ENCODE results near the gene SPPL3. TPM values are rescaled to one million over a fixed set of nuclear protein-coding genes. Genes with fewer than 3 reads are reported as not detected.
A peak's percentile ranks its signal among the peaks of the same experiment; 100 is the strongest.

Gene SPPL3
- total RNA-seq, 1 donor from 2014 or later = 26.8 TPM

DNA sequence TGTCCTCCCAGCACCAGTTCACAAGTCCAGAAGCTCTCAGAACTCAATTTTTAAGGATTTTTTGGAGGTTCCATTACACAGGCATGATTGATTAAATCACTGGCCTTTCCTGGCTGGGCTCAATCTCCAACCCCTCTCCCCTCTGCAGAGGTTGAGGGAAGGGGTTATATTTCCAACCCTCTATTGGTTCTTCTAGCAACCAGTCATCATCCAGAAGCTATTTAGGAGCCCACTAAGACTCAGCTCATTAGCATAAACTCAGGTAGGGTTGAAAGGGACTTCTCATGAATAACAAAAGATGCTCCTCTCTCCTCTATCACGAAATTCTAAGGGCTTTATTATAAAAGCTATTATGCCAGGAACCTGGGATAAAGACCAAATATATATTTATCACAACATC lies 41.5 kb downstream of the SPPL3 start:
- Histone ChIP-seq H3K4me1 (peaks cover 34% of the 10 kb centered on the region), H3K4me3 (no peak overlapping the region), H3K27me3 (ENCODE audit: low read depth) (no peaks in the 10 kb centered on the region), H3K9me3 (replicated peaks) (peaks cover 14% of the 10 kb centered on the region), H3K36me3 (peaks cover 1% of the 10 kb centered on the region), H3K27ac (replicated peaks) (no peak overlapping the region)
- intact Hi-C loops (cut with micrococcal nuclease) = no loop called here
- TF ChIP-seq, protein P1, sequence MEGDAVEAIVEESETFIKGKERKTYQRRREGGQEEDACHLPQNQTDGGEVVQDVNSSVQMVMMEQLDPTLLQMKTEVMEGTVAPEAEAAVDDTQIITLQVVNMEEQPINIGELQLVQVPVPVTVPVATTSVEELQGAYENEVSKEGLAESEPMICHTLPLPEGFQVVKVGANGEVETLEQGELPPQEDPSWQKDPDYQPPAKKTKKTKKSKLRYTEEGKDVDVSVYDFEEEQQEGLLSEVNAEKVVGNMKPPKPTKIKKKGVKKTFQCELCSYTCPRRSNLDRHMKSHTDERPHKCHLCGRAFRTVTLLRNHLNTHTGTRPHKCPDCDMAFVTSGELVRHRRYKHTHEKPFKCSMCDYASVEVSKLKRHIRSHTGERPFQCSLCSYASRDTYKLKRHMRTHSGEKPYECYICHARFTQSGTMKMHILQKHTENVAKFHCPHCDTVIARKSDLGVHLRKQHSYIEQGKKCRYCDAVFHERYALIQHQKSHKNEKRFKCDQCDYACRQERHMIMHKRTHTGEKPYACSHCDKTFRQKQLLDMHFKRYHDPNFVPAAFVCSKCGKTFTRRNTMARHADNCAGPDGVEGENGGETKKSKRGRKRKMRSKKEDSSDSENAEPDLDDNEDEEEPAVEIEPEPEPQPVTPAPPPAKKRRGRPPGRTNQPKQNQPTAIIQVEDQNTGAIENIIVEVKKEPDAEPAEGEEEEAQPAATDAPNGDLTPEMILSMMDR (IDR thresholded peaks at IDR 0.05; ENCODE audit: borderline replicate concordance) = no peak
- DNase-seq = no peak

DNA sequence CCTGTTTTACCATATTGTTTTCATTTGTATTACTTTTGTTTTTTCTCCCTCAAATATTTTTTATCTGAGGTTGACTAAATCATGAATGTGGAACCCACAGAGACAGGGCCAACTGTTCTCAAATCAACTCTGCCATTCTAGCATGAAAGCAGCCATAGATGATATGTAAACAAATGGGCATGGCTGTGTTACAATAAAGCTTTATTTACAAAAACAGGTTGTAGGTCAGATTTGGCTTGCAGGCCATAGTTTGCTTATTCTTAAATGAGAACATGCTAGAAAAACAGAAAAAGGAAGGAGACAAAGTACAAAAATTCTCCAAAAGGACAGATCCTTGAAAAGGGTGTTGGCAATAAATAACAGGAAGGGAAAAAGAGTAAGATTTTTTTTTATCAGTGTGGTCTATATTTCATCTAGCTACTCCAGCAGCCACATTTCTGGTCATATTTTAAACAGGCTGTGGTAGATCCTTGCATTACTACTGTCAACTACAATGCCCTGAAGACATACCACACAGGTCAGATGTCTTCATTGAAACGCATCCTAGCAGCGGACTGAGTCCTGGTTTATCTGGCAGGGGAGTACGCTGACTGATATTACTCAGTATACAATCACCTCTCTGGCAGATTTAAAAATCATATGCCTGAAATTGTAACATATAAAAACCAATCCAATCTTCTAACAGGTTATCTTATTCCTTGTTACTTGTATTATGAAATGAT lies 42.9 kb downstream of the SPPL3 start:
- intact Hi-C loops (cut with micrococcal nuclease) = no loop called here

DNA sequence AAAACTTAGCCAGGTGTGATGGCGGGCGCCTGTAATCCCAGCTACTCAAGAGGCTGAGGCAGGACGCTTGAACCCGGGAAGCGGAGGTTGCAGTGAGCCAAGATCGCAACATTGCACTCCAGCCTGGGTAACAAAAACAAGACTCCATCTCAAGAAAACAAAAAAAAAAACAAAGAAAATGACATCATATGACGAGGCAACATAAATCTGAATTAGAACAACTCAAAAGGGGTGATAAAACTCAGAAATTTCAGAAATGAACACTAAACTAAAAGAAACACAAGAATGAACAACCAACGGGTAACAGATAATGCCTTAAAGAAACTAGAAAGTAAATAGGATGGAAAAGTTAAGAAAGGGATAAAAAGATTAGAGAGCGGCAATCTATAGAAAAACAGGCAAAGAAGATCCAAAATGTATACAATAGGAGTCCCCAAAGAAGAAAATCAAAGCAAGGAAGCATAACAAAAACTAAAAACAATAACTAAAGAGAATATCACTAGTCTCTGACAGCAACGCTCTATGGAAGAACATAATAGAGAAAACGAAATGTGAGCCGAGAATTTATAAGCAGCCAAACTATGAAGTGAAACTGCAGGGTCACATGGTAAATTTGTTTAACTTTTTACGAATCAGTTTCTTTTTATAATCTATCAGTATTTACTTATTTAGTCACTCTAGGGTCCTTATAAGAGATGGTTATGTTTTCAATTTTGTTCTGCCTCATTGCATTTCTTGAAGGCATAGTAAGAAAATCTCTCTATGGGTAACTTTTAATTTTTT lies 45.7 kb downstream of the SPPL3 start:
- H3K9me3 ChIP-seq (replicated peaks) = peaks cover 14% of the 10 kb centered on the region
- H3K36me3 ChIP-seq = no peaks in the 10 kb centered on the region
- no peak overlapping the region for H3K4me3 ChIP-seq
- no peak overlapping the region for H3K27ac ChIP-seq (replicated peaks)
- H3K4me1 ChIP-seq = peaks cover 54% of the 10 kb centered on the region
- TF ChIP-seq, protein P1 (IDR thresholded peaks at IDR 0.05; ENCODE audit: borderline replicate concordance) = no peak
- DNase-seq = no peak
- no peaks in the 10 kb centered on the region for H3K27me3 ChIP-seq (ENCODE audit: low read depth)
- intact Hi-C loops (cut with micrococcal nuclease) = no loop called here

More for the DNA sequence above, 42.9 kb downstream of the SPPL3 start:
- Histone ChIP-seq H3K36me3 (no peaks in the 10 kb centered on the region), H3K27ac (replicated peaks) (no peak overlapping the region), H3K27me3 (ENCODE audit: low read depth) (no peaks in the 10 kb centered on the region), H3K4me3 (no peak overlapping the region), H3K9me3 (replicated peaks) (peaks cover 14% of the 10 kb centered on the region), H3K4me1 (peaks cover 48% of the 10 kb centered on the region)
- DNase-seq = no peak
- TF ChIP-seq, protein P1 (IDR thresholded peaks at IDR 0.05; ENCODE audit: borderline replicate concordance) = no peak

DNA sequence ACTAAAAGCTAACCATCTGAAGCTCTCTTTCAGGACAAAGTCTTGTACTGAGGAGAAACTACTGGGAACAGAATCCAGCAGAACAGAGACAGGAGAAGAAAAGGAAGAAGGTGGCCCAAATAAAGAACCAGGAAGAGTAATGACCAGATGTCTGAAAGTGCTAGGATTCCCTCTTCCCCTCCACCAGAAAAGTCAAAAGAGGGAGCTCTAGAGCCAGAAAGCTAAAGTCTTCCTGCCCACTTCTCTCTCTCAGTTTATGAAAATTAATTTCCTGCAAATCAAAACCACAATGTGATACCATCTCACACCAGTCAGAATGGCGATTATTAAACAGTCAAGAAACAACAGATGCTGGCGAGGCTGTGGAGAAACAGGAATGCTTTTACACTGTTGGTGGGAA lies 47.2 kb downstream of the SPPL3 start:
- Histone ChIP-seq H3K4me3 (no peak overlapping the region), H3K4me1 (peaks cover 57% of the 10 kb centered on the region), H3K36me3 (no peaks in the 10 kb centered on the region), H3K27me3 (ENCODE audit: low read depth) (no peaks in the 10 kb centered on the region), H3K9me3 (replicated peaks) (peaks cover 14% of the 10 kb centered on the region), H3K27ac (replicated peaks) (no peak overlapping the region)
- intact Hi-C loops (cut with micrococcal nuclease) = no loop called here
- TF ChIP-seq, protein P1 (IDR thresholded peaks at IDR 0.05; ENCODE audit: borderline replicate concordance) = peak; percentile 40
- DNase-seq = no peak

DNA sequence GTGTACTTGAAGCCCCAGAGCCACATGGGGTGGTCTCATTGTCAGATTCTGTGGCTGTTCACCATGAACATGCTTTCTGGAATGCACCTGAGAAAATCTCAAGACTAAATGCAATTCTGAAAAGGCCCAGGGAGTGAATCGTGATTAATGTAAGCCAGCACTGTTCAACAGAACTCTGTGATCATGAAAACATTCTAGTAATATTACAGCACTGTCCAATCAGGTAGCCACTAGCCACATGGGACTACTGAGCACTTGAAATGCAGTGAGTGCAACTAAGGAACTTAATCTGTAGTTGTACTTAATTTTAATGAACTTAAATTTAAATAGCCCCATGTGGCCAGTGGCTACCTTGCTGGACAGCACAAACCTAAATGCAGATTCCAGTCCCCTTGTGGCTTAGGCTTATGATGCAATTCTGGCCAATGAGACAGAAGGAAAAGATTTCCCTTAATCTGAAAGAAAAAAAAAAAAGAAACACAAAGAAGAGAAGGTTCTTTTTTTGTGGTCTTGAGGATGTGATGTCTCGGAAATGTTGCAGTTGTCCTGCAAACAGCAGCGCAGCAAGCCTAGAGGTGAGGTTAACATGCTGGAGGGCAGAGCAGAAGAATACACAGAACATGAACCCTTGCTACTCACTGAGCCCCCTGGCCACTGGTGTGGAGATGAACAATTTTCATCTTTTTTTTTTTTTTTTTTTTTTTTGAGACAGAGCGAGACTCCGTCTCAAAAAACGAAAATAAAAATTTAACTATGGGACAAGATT lies 48.2 kb downstream of the SPPL3 start:
- Histone ChIP-seq H3K27me3 (ENCODE audit: low read depth) (no peaks in the 10 kb centered on the region), H3K9me3 (replicated peaks) (peaks cover 14% of the 10 kb centered on the region), H3K4me1 (peaks cover 60% of the 10 kb centered on the region), H3K36me3 (no peaks in the 10 kb centered on the region), H3K27ac (replicated peaks) (no peak overlapping the region), H3K4me3 (no peak overlapping the region)
- TF ChIP-seq, protein P1 (IDR thresholded peaks at IDR 0.05; ENCODE audit: borderline replicate concordance) = no peak
- no peak for DNase-seq
- intact Hi-C loops (cut with micrococcal nuclease) = no loop called here

Measured in left ventricle myocardium inferior (tissue), 1 donor.